ENCODE results near the gene POGZ.

- 0 out of 6 replicates have a peak, but pooled peaks of 1 of the 3 experiments have one; percentile 5 for TF ChIP-seq CTCF (IDR thresholded peaks at IDR 0.05 in 2 of 3, conservative IDR thresholded peaks at IDR 0.05 in 1 of 3; ENCODE audit: borderline replicate concordance in 1 of 3, insufficient read depth in 1 of 3, low read depth in 2 of 3, low read length in 2 of 3)
- TF ChIP-seq EZH2 (IDR thresholded peaks at IDR 0.05): no peak
- TF ChIP-seq POLR2AphosphoS5 (IDR thresholded peaks at IDR 0.05; ENCODE audit: low read depth, low read length): peak; percentile 97
- TF ChIP-seq CEBPB (IDR thresholded peaks at IDR 0.05; ENCODE audit: low read depth): peak; percentile 68
- TF ChIP-seq SIN3A (IDR thresholded peaks at IDR 0.05; ENCODE audit: low read depth): no peak; the same call in 1 of the 2 replicates
- no peak for TF ChIP-seq EGR1 (IDR thresholded peaks at IDR 0.05; ENCODE audit: low read depth)
- no peak for TF ChIP-seq ATF3 (IDR thresholded peaks at IDR 0.05)
These were observed 59.7 kb downstream of the POGZ start, which contains the start of gene PSMB4 for GRCh38 chr1:151399324-151400171.

Data from HCT116 (cell line).